H1 (cell line): ENCODE results near the gene DYNLT1. TPM values are rescaled to one million over a fixed set of nuclear protein-coding genes. Genes with fewer than 3 reads are reported as not detected.

Experiments
- CTCF ChIA-PET: fragments of 300-600 bp; sonication (Branson Sonifier 250); formaldehyde crosslinking; loops from one replicate; lab custom pipeline; 2021; ENCODE audit not compliant: partially characterized antibody; lab: Charles Lee
- POLR2A ChIA-PET: fragments of 300-600 bp; sonication (Branson Sonifier 250); formaldehyde crosslinking; loops from one replicate; lab custom pipeline; 2021; ENCODE audit warnings: inconsistent platforms; ENCODE audit not compliant: partially characterized antibody; lab: Charles Lee
- DNase-seq, 2 experiments: peaks; one replicate each; pipeline versions ENCODE4 v3.0.0 to v3.0.0-alpha.2; 2010 to 2022; ENCODE audit warnings: low spot score in 2 of 2, low read depth in 1 of 2, mixed read lengths in 1 of 2
- FAIRE-seq: peaks from 2 replicates; lab custom pipeline; 2011; peaks lifted over from hg19 to GRCh38; lab: Jason Lieb, UNC
- H2AFZ ChIP-seq: 2 replicates; pipeline ENCODE4 v1.8.1; 2012; ENCODE audit warnings: low read length, inconsistent platforms
- H2AK5ac ChIP-seq: 2 replicates; pipeline ENCODE4 v1.6.1; 2013; ENCODE audit warnings: low read depth, low read length
- H2BK120ac ChIP-seq: replicated peaks from 2 replicates; pipeline ENCODE3; 2013; ENCODE audit warnings: low read depth, low read length, inconsistent platforms
- H2BK12ac ChIP-seq: 2 replicates; pipeline ENCODE4 v1.6.1; 2013; ENCODE audit warnings: low read depth, low read length
- H2BK15ac ChIP-seq: 2 replicates; pipeline ENCODE4 v1.6.1; 2013; ENCODE audit warnings: low read length
- H2BK20ac ChIP-seq: 2 replicates; pipeline ENCODE4 v1.6.1; 2013; ENCODE audit warnings: low read length
- H2BK5ac ChIP-seq: 2 replicates; pipeline ENCODE4 v1.6.1; 2013; ENCODE audit warnings: low read depth, low read length
- H3K14ac ChIP-seq: 2 replicates; pipeline ENCODE4 v1.6.1; 2013; ENCODE audit warnings: inconsistent platforms; ENCODE audit not compliant: insufficient read length
- H3K18ac ChIP-seq: 2 replicates; pipeline ENCODE4 v1.6.1; 2013; ENCODE audit warnings: low read length; ENCODE audit errors: extremely low read depth
- H3K23ac ChIP-seq: 2 replicates; pipeline ENCODE4 v1.6.1; 2013; ENCODE audit warnings: inconsistent platforms; ENCODE audit not compliant: insufficient read length
- H3K23me2 ChIP-seq: 2 replicates; pipeline ENCODE4 v1.6.1; 2013; ENCODE audit warnings: low read depth, low read length
- H3K27ac ChIP-seq: 2 replicates; pipeline ENCODE4 v1.6.1; 2011; ENCODE audit warnings: low read depth, low read length, inconsistent platforms
- H3K27me3 ChIP-seq, 4 experiments: replicated peaks in 1 of 4; 1 replicate in 1 of 4; 2 replicates in 3 of 4; pipeline versions ENCODE4 v1.6.1 to v1.8.1; 2011 to 2013; ENCODE audit warnings: low read length in 3 of 4, mild to moderate bottlenecking in 3 of 4, inconsistent platforms in 2 of 4, mixed read lengths in 2 of 4, moderate library complexity in 1 of 4; ENCODE audit not compliant: control insufficient read depth in 3 of 4, insufficient read depth in 3 of 4; ENCODE audit errors: extremely low read depth in 1 of 4
- H3K36me3 ChIP-seq, 4 experiments: 2 replicates each; pipeline versions ENCODE4 v1.6.1 to v1.8.1; 2011 to 2013; ENCODE audit warnings: mild to moderate bottlenecking in 4 of 4, low read length in 3 of 4, moderate library complexity in 2 of 4, control low read depth in 1 of 4, inconsistent platforms in 1 of 4; ENCODE audit not compliant: insufficient read depth in 4 of 4, control insufficient read depth in 2 of 4
- H3K4ac ChIP-seq: replicated peaks from 2 replicates; pipeline ENCODE3; 2013; ENCODE audit warnings: low read length, low read depth, mixed read lengths, inconsistent platforms; ENCODE audit not compliant: insufficient read length
- H3K4me1 ChIP-seq, 4 experiments: replicated peaks in 1 of 4; 1 replicate in 1 of 4; 2 replicates in 3 of 4; pipeline versions ENCODE4 v1.6.1 to v1.8.1; 2011 to 2013; ENCODE audit warnings: low read length in 3 of 4, inconsistent platforms in 2 of 4, mixed read lengths in 1 of 4; ENCODE audit not compliant: insufficient read depth in 4 of 4, control insufficient read depth in 3 of 4
- H3K4me2 ChIP-seq, 2 experiments: 2 replicates each; pipeline versions ENCODE4 v1.6.1 to v1.8.1; 2011 to 2013; ENCODE audit warnings: low read depth in 2 of 2, low read length in 2 of 2, control low read depth in 1 of 2, inconsistent platforms in 1 of 2, mild to moderate bottlenecking in 1 of 2; ENCODE audit not compliant: insufficient read depth in 1 of 2
- H3K4me3 ChIP-seq, 4 experiments: fragments of 200-600, 300-600 bp in 1 of 4; sonication (generic), shearing (Covaris generic), sonication (Bioruptor Twin) in 1 of 4; 2 replicates each; pipeline versions ENCODE4 v1.5.1 to v1.8.1; 2011 to 2016; ENCODE audit warnings: low read length in 4 of 4, low read depth in 3 of 4, control low read depth in 2 of 4, inconsistent platforms in 2 of 4, mild to moderate bottlenecking in 2 of 4, mixed read lengths in 1 of 4, moderate library complexity in 1 of 4; ENCODE audit not compliant: insufficient read depth in 2 of 4; ENCODE audit errors: extremely low read depth in 1 of 4
- H3K56ac ChIP-seq: replicated peaks from 2 replicates; pipeline ENCODE3; 2013; ENCODE audit warnings: low read depth, mild to moderate bottlenecking, mixed read lengths, low read length, inconsistent platforms; ENCODE audit not compliant: insufficient read length
- H3K79me1 ChIP-seq: 2 replicates; pipeline ENCODE4 v1.6.1; 2013; ENCODE audit warnings: low read depth, low read length, control low read depth
- H3K79me2 ChIP-seq, 2 experiments: 2 replicates each; pipeline versions ENCODE4 v1.6.1 to v1.8.1; 2012 to 2013; ENCODE audit warnings: low read length in 2 of 2, mild to moderate bottlenecking in 2 of 2, inconsistent platforms in 1 of 2; ENCODE audit not compliant: insufficient read depth in 2 of 2, control insufficient read depth in 1 of 2
- H3K9ac ChIP-seq, 4 experiments: replicated peaks in 1 of 4; 1 replicate in 1 of 4; 2 replicates in 3 of 4; pipeline versions ENCODE4 v1.6.1 to v1.8.1; 2011 to 2013; ENCODE audit warnings: low read depth in 3 of 4, low read length in 3 of 4, control low read depth in 2 of 4, mild to moderate bottlenecking in 2 of 4, moderate library complexity in 2 of 4, inconsistent platforms in 1 of 4; ENCODE audit errors: extremely low read depth in 1 of 4
- H3K9me3 ChIP-seq, 2 experiments: 2 replicates each; pipeline versions ENCODE4 v1.6.1 to v1.8.1; 2012 to 2013; ENCODE audit warnings: mild to moderate bottlenecking in 2 of 2, moderate library complexity in 2 of 2, control low read depth in 1 of 2, inconsistent platforms in 1 of 2, low read depth in 1 of 2, low read length in 1 of 2, mixed read lengths in 1 of 2; ENCODE audit not compliant: insufficient read depth in 2 of 2
- H4K20me1 ChIP-seq, 2 experiments: replicated peaks in 1 of 2; 2 replicates each; pipeline versions ENCODE3 to v1.8.1; 2011 to 2013; ENCODE audit warnings: inconsistent platforms in 2 of 2, low read length in 2 of 2, mild to moderate bottlenecking in 1 of 2; ENCODE audit not compliant: insufficient read depth in 2 of 2, control insufficient read depth in 1 of 2
- H4K5ac ChIP-seq: 2 replicates; pipeline ENCODE4 v1.6.1; 2013; ENCODE audit warnings: low read length, low read depth, mixed read lengths, inconsistent platforms; ENCODE audit not compliant: insufficient read length
- H4K8ac ChIP-seq: 2 replicates; pipeline ENCODE4 v1.8.0; 2013; ENCODE audit warnings: mild to moderate bottlenecking, moderate library complexity, low read length, inconsistent platforms; ENCODE audit not compliant: insufficient read depth; ENCODE audit errors: extremely low read depth
- H4K91ac ChIP-seq: replicated peaks from 2 replicates; pipeline ENCODE3; 2013; ENCODE audit warnings: low read length, mixed read lengths, inconsistent platforms; ENCODE audit not compliant: insufficient read length
- ASH2L ChIP-seq: fragments of 200-600, 300-600 bp; sonication (generic); IDR thresholded peaks from one replicate; pipeline ENCODE4 v1.7.1; 2017; ENCODE audit warnings: low read length
- BCL11A ChIP-seq, 2 experiments: IDR thresholded peaks; one replicate each; pipeline ENCODE4 v1.6.1; 2011; ENCODE audit warnings: low read depth in 2 of 2, low read length in 2 of 2, mild to moderate bottlenecking in 2 of 2
- GTF2F1 ChIP-seq: IDR thresholded peaks from 2 replicates; pipeline ENCODE4 v1.6.1; 2012; ENCODE audit warnings: low read depth, low read length, improper control_type of control experiment, borderline replicate concordance
- HDAC6 ChIP-seq: IDR thresholded peaks from one replicate; pipeline ENCODE4 v1.7.1; 2012; ENCODE audit warnings: low read depth, mild to moderate bottlenecking, inconsistent platforms, low read length, moderate library complexity
- MAFK ChIP-seq: IDR thresholded peaks from 2 replicates; pipeline ENCODE4 v1.6.1; 2012; ENCODE audit warnings: low read depth, mild to moderate bottlenecking, improper control_type of control experiment, low read length
- MAX ChIP-seq: IDR thresholded peaks from 2 replicates; pipeline ENCODE4 v1.6.1; 2012; ENCODE audit warnings: inconsistent platforms
- POLR2A ChIP-seq, 2 experiments: IDR thresholded peaks; 1 replicate in 1 of 2; 2 replicates in 1 of 2; pipeline ENCODE4 v1.6.1; 2011; ENCODE audit warnings: low read depth in 2 of 2, low read length in 2 of 2, mild to moderate bottlenecking in 2 of 2; ENCODE audit errors: control extremely low read depth in 1 of 2
- POLR2AphosphoS5 ChIP-seq: IDR thresholded peaks from 2 replicates; pipeline ENCODE4 v1.6.1; 2011; ENCODE audit warnings: low read depth, low read length
- SAP30 ChIP-seq: fragments of 300-600 bp; sonication (generic); IDR thresholded peaks from 2 replicates; pipeline ENCODE4 v1.7.1; 2012; ENCODE audit warnings: low read length, moderate library complexity, mild to moderate bottlenecking, inconsistent platforms; ENCODE audit not compliant: insufficient read depth, insufficient replicate concordance
- SP1 ChIP-seq: IDR thresholded peaks from 2 replicates; pipeline ENCODE4 v1.6.1; 2011; ENCODE audit warnings: low read depth, low read length
- SP2 ChIP-seq: IDR thresholded peaks from 2 replicates; pipeline ENCODE4 v1.6.1; 2012; ENCODE audit warnings: mild to moderate bottlenecking, low read length, inconsistent platforms
- TAF1 ChIP-seq: IDR thresholded peaks from 2 replicates; pipeline ENCODE4 v1.6.1; 2011; ENCODE audit warnings: mild to moderate bottlenecking, low read depth, low read length
- YY1 ChIP-seq: IDR thresholded peaks from 2 replicates; pipeline ENCODE4 v1.6.1; 2011; ENCODE audit warnings: low read depth, mild to moderate bottlenecking, low read length
- ZNF274 ChIP-seq: IDR thresholded peaks from 2 replicates; pipeline ENCODE4 v1.7.0; 2012; ENCODE audit warnings: low read length, borderline replicate concordance; ENCODE audit errors: extremely low read depth
- whole genome bisulfite sequencing, 2 experiments: shearing (Covaris generic) in 1 of 2; methylation state at CpG; one replicate each; pipeline versions ENCODE4 v1.1.6 to v1.1.7; 2013 to 2015; ENCODE audit warnings: low lambda C conversion rate in 2 of 2, mixed read lengths in 2 of 2, inconsistent platforms in 1 of 2, low coverage in 1 of 2, missing lambda C conversion rate in 1 of 2; ENCODE audit not compliant: insufficient replicate concordance in 2 of 2, insufficient coverage in 1 of 2, insufficient read length in 1 of 2; ENCODE audit errors: extremely low coverage in 1 of 2, missing lambda C conversion rate in 1 of 2; 5-methylcytosine and 5-hydroxymethylcytosine counted together
- polyA plus RNA-seq, 7 experiments: library from polyadenylated mRNA; depleted of rRNA in 3 of 7; stranded (reverse) in 5 of 7; unstranded in 2 of 7; fragments of >200 nt in 5 of 7; fragments of 200-250 nt in 2 of 7; gene quantifications; 1 replicate in 5 of 7; 2 replicates in 1 of 7; 4 replicates in 1 of 7; pipeline versions ENCODE4 v1.2.1 to v1.2.3, GENCODE V29; 2011 to 2013; ENCODE audit warnings: missing spikeins in 2 of 7, mixed read lengths in 2 of 7
- total RNA-seq: library from RNA; stranded (reverse); fragmentation: NEBNext Ultra II Directional; extraction: Animal tissue kit (Norgen Biotek cat#: 25700); gene quantifications from 2 replicates; pipeline ENCODE4 v1.2.1, GENCODE V29; 2021

The DYNLT1 gene
- total and polyA plus RNA-seq, 2 of the 8 experiments (the other 6 are each of a cell fraction or from before 2014, with no cell fraction given): 119 to 245 TPM

GRCh38 chr6:158591134-158591809 lies 53.3 kb downstream of the DYNLT1 start:
- Histone ChIP-seq H3K79me1 (no peaks in the 10 kb centered on the region), H3K4me3 (no peak overlapping the region), H2BK15ac (no peak overlapping the region), H3K4ac (no peak overlapping the region), H4K20me1 (peaks cover 4 to 5% of the 10 kb centered on the region in 2 experiments), H2BK12ac (no peak overlapping the region), H3K18ac (no peak overlapping the region), H4K91ac (no peak overlapping the region), H2BK20ac (no peak overlapping the region), H3K9me3 (no peaks in the 10 kb centered on the region), H2BK5ac (no peak overlapping the region), H3K36me3 (peaks cover 22 to 52% (median 44%) of the 10 kb centered on the region in 4 experiments), H3K56ac (no peak overlapping the region), H3K4me1 (no peaks in the 10 kb centered on the region), H3K23me2 (no peaks in the 10 kb centered on the region), H3K4me2 (no peak overlapping the region), H4K5ac (no peak overlapping the region), H2AK5ac (no peak overlapping the region), H3K27ac (no peak overlapping the region), H2BK120ac (no peak overlapping the region), H3K14ac (no peak overlapping the region), H3K27me3 (no peaks in the 10 kb centered on the region; a peak in 1 of 7 replicates), H3K9ac (no peak overlapping the region), H3K79me2 (no peaks in the 10 kb centered on the region), H4K8ac (no peak overlapping the region), H3K23ac (no peak overlapping the region), H2AFZ (no peak overlapping the region)
- DNase-seq: no peak
- WGBS, 2 experiments: 74% methylated on average over 5 of the region's 7 CpGs; no CpG with 5 or more reads in 1 of the 2 experiments
- ChIA-PET POLR2A (interaction anchor here (1.6 kb wide), 1 partner anchor 20 kb away, joined by 4 read pairs; no protein-coding TSS in a partner anchor), CTCF (interaction anchor here (0.8 to 1.6 kb wide), 3 partner anchors 8 to 38 kb away, joined by 3 to 4 read pairs (median 3); no protein-coding TSS in a partner anchor)
- no peak for FAIRE-seq
- TF ChIP-seq POLR2A (IDR thresholded peaks at IDR 0.05; ENCODE audit: control extremely low read depth in 1 of 2, low read depth in 2 of 2, low read length in 2 of 2) (no peak), SP1 (no peak), GTF2F1 (no peak), TAF1 (no peak), ZNF274 (no peak), POLR2AphosphoS5 (no peak), ASH2L (no peak), SP2 (no peak), YY1 (no peak), BCL11A (IDR thresholded peaks at IDR 0.05; ENCODE audit: low read depth in 2 of 2, low read length in 2 of 2) (no peak), SAP30 (no peak), HDAC6 (no peak), MAFK (no peak), MAX (no peak)
